GM12872 (cell line): Measurements from ENCODE around the gene KDM1A.

Experiments
- TF ChIP-seq, protein P1 (sequence below): IDR thresholded peaks from 3 replicates; pipeline ENCODE4 v1.5.1; 2011; ENCODE audit warnings: low read depth, mild to moderate bottlenecking, low read length, moderate library complexity; ENCODE audit not compliant: insufficient read depth

KDM1A gene

DNA sequence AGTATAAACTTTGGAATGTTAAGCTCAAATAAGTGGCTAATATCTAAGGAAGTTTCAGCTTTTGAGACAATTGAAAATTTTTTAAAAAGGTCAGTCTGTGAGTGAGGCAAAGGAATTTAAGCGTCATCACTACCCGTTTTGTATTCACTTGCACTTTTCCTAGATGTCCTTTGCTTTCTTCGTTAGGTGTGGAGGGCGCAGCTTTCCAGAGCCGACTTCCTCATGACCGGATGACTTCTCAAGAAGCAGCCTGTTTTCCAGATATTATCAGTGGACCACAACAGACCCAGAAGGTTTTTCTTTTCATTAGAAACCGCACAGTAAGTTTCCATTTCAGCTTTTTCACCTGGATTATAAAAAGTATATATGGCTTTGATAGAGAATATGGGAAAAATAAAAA lies 30.9 kb downstream of the KDM1A start:
- TF ChIP-seq, protein P1, sequence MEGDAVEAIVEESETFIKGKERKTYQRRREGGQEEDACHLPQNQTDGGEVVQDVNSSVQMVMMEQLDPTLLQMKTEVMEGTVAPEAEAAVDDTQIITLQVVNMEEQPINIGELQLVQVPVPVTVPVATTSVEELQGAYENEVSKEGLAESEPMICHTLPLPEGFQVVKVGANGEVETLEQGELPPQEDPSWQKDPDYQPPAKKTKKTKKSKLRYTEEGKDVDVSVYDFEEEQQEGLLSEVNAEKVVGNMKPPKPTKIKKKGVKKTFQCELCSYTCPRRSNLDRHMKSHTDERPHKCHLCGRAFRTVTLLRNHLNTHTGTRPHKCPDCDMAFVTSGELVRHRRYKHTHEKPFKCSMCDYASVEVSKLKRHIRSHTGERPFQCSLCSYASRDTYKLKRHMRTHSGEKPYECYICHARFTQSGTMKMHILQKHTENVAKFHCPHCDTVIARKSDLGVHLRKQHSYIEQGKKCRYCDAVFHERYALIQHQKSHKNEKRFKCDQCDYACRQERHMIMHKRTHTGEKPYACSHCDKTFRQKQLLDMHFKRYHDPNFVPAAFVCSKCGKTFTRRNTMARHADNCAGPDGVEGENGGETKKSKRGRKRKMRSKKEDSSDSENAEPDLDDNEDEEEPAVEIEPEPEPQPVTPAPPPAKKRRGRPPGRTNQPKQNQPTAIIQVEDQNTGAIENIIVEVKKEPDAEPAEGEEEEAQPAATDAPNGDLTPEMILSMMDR, result no peak

DNA sequence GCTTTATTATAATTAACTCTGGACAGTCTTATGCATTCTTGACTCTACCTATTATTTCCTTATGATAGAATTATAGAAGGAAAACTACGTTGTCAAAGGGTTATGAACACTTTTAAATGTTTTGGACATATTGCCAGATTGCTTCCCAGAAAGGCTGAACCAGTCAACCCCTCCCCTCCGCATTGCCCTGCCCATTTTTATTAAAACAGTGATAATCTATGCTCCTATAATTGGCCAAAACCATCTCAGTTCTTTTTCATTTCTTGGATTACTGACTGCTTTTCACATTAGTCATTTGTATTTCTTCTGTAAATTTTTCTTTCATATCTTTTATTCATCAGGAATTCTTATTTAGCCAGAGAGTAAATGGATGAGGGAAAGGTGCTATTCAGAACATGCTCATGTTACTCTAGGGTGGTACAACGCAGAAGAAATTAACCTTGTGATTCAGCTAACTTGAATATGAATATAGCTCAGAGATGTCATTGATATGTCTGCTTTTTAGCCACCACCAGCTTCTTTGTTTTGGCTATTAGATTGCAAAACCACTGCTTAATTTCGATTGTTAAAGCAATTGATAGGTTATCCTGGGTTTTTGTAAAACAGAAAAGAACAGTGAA lies 32.1 kb downstream of the KDM1A start:
- TF ChIP-seq, protein P1, result no peak

DNA sequence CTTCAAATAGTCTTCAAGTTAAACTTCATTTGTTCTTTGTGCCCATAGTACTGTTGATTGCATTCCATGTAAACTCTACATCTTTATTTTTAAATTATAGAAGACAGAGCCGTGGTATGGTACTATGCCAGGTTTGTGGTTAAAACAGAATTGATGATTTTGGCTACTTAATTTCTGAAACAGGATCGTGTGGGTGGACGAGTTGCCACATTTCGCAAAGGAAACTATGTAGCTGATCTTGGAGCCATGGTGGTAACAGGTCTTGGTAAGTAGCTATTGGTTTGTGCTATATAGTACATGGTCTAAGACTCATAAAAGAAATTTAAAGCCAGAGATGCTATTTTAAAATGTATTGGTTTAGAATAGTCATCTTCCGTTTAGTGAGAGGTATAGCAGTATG lies 38.0 kb downstream of the KDM1A start:
- TF ChIP-seq, protein P1, result no peak

DNA sequence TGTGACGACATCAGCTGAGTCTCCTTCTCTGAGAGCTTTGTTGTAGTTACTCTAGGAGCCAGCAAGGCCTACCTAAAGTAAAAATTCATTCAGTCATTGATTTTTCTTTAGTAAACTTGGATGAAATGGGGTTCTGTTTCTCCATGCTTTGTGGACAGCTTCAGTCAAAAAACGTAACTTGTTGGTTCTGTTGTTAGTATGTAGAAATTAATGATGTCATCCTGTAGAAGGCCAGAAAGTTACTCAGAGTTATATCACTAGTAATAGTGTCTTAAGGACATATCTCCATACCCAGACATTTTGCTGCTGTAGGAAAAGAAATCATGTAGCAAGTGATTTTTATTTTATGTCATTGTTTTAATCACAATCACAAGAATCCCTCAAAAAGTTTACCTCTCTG lies 43.0 kb downstream of the KDM1A start:
- TF ChIP-seq, protein P1, result no peak

DNA sequence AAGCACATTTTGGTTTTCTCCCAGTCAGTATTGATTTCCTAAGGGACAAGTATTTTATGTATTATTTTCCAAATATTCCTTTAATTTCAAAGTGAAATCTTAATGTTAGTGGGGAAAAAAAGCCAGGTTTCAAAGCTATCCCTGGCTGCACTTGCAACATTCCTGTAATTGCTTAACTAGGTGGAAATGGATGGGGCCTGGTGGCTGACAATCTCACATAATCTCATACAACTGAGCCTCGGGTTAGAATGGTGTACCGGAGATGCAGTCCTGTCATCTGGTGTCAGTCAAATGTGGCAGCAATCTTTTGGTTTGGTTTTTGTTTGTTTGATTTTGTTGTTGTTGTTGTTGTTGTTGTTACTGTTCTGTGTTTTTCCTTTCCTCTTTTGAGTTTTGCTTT lies 46.1 kb downstream of the KDM1A start:
- TF ChIP-seq, protein P1, result no peak

DNA sequence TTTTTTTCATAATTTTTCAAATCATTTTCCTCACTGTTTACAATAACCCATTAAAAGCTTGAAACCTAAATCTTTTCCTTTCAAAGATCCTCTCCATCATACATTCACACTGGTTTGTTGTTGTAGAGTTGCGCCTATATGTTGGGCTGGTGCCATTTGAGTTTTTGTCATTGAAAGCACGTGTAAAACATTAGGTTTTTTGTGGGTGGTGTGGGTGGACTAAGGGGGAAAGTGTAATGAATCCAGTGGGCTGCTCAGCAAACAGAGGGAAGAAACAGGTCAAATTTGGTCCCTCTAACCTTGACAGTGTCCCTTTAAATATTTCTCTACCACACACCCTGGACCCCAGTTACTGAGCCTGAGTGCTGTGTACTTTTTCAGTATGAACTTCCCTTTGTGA lies 46.8 kb downstream of the KDM1A start:
- TF ChIP-seq, protein P1, result no peak

DNA sequence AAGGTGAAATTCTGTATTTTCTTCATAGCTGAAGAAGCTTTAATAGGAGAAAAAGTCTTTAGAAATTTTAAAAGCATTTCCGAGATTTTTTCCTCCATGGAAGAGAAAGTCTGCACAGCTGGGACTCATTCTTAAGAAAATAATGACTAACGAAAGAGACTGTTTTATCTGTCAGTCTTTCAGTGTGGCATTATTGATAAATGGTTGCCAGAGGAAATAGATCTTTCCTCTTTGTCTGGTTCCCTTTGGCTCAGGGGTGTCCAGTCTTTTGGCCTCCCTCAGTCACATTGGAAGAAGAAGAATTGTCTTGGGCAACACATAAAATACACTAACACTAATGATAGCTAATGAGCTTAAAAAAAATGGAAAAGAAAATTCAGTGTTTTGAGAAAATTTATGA lies 49.9 kb downstream of the KDM1A start:
- TF ChIP-seq, protein P1, result no peak
